Right atrium auricular region (tissue), 2 donors: ENCODE data around the gene FBXO28. TPM values are rescaled to one million over a fixed set of nuclear protein-coding genes. Genes with fewer than 3 reads are reported as not detected.

Experiments
- DNase-seq: peaks from one replicate; pipeline ENCODE4 v3.0.0-alpha.2; 2019; ENCODE audit warnings: low spot score
- H3K27ac ChIP-seq, 2 donors: fragments of 200-600 bp; sonication (generic); 1 replicate in 1 of 2; 2 replicates in 1 of 2; pipeline ENCODE4 v1.5.1; 2016 to 2019
- H3K27me3 ChIP-seq, 2 donors: fragments of 200-600 bp; sonication (generic); one replicate each; pipeline versions ENCODE4 v1.5.1 to v1.6.0; 2017 to 2019
- H3K36me3 ChIP-seq: fragments of 200-600 bp; sonication (generic); one replicate; pipeline ENCODE4 v1.5.1; 2016
- H3K4me1 ChIP-seq, 2 donors: fragments of 200-600 bp; sonication (generic); one replicate each; pipeline versions ENCODE4 v1.5.1 to v1.6.0; 2017 to 2019
- H3K4me3 ChIP-seq, 2 donors: fragments of 200-600 bp; sonication (generic); 1 replicate in 1 of 2; 2 replicates in 1 of 2; pipeline ENCODE4 v1.5.1; 2017 to 2019; ENCODE audit warnings: mild to moderate bottlenecking in 1 of 2, moderate library complexity in 1 of 2
- H3K9me3 ChIP-seq, 2 donors: fragments of 200-600 bp; sonication (generic); one replicate each; pipeline ENCODE4 v1.5.1; 2019
- CTCF ChIP-seq, 2 donors: fragments of 200-600 bp; sonication (generic); IDR thresholded peaks; one replicate each; pipeline ENCODE4 v1.5.1; 2019; ENCODE audit warnings: antibody characterized with exemption in 2 of 2
- total RNA-seq, 2 donors: library from RNA; depleted of rRNA; stranded (reverse); fragments of >200 nt; gene quantifications; one replicate each; pipeline ENCODE4 v1.1.0, GENCODE V29; 2016

Gene FBXO28
- total RNA-seq, 2 donors from 2014 or later, result 15.4 to 17.9 TPM

DNA sequence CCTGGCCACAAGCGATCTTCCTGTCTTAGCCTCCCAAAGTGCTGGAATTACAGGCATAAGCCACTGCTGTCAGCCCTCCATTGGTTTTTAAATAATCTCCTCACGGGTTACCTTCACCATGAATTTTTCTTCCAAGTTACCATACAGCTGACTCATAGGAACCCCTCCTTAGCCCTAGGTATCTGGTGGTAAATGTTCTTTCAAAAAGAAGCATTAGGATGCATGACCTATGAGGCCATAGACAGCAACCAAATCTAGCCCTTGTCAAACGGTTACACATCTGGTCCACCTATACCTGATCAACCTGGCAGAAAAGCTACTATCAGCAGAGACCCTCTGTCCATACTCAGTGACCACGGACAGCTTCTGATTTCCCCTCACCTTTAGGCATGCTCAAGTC is 56.4 kb downstream of the FBXO28 start:
- Histone ChIP-seq H3K4me1 (peaks cover 0 to 13% of the 10 kb centered on the region in 2 donors), H3K4me3 (no peak overlapping the region), H3K27ac (no peak overlapping the region), H3K9me3 (no peaks in the 10 kb centered on the region), H3K27me3 (no peaks in the 10 kb centered on the region), H3K36me3 (no peaks in the 10 kb centered on the region)
- TF ChIP-seq CTCF (IDR thresholded peaks at IDR 0.05), result no peak
- no peak for DNase-seq

- Histone ChIP-seq H3K9me3 (no peaks in the 10 kb centered on the region), H3K27me3 (no peaks in the 10 kb centered on the region), H3K4me3 (no peak overlapping the region), H3K4me1 (peaks cover 0 to 19% of the 10 kb centered on the region in 2 donors), H3K36me3 (no peaks in the 10 kb centered on the region), H3K27ac (no peak overlapping the region)
- TF ChIP-seq CTCF (IDR thresholded peaks at IDR 0.05), result peak in 1 of 2 donors; percentile 51
- DNase-seq, result no peak
These were observed 57.0 kb downstream of the FBXO28 start for GRCh38 chr1:224170748-224171478.

GRCh38 chr1:224172229-224172628 is 58.3 kb downstream of the FBXO28 start:
- Histone ChIP-seq H3K4me1 (peaks cover 0 to 19% of the 10 kb centered on the region in 2 donors), H3K27ac (no peak overlapping the region), H3K36me3 (no peaks in the 10 kb centered on the region), H3K27me3 (no peaks in the 10 kb centered on the region), H3K9me3 (no peaks in the 10 kb centered on the region), H3K4me3 (no peak overlapping the region)
- DNase-seq, result no peak
- TF ChIP-seq CTCF (IDR thresholded peaks at IDR 0.05), result no peak

GRCh38 chr1:224173523-224173922 is 59.6 kb downstream of the FBXO28 start:
- H3K27me3 ChIP-seq, result no peaks in the 10 kb centered on the region

GRCh38 chr1:224175617-224176016 is 61.7 kb downstream of the FBXO28 start:
- Histone ChIP-seq H3K36me3 (no peaks in the 10 kb centered on the region), H3K9me3 (no peaks in the 10 kb centered on the region), H3K4me3 (peak overlapping the region in 1 of 2 donors; percentile 13), H3K4me1 (peaks cover 0 to 8% of the 10 kb centered on the region in 2 donors), H3K27me3 (no peaks in the 10 kb centered on the region), H3K27ac (no peak overlapping the region)
- TF ChIP-seq CTCF (IDR thresholded peaks at IDR 0.05), result peak in 1 of 2 donors; percentile 14
- no peak for DNase-seq

More at GRCh38 chr1:224173523-224173922, 59.6 kb downstream of the FBXO28 start:
- H3K4me3 ChIP-seq, result no peak overlapping the region
- H3K27ac ChIP-seq, result no peak overlapping the region
- DNase-seq, result no peak
- H3K9me3 ChIP-seq, result no peaks in the 10 kb centered on the region
- TF ChIP-seq CTCF (IDR thresholded peaks at IDR 0.05), result no peak
- peaks cover 0 to 17% of the 10 kb centered on the region in 2 donors for H3K4me1 ChIP-seq
- no peaks in the 10 kb centered on the region for H3K36me3 ChIP-seq
